GM10266 (cell line): ENCODE results near the gene RAET1G.

ENCODE experiments used
- DNase-seq: peaks from one replicate; pipeline ENCODE4 v3.0.0; 2012; ENCODE audit errors: extremely low spot score
- CTCF ChIP-seq: IDR thresholded peaks from 2 replicates; pipeline ENCODE4 v1.5.1; 2012; ENCODE audit warnings: mild to moderate bottlenecking, low read depth; ENCODE audit not compliant: control insufficient read depth, insufficient read depth; ENCODE audit errors: missing control alignments

Gene RAET1G

GRCh38 chr6:149904661-149905370 lies 18.1 kb downstream of the RAET1G start:
- no peak for DNase-seq

GRCh38 chr6:149903938-149904611 lies 18.8 kb downstream of the RAET1G start:
- no peak for TF ChIP-seq CTCF
- no peak for DNase-seq

More at GRCh38 chr6:149904661-149905370, 18.1 kb downstream of the RAET1G start:
- no peak for TF ChIP-seq CTCF

DNA sequence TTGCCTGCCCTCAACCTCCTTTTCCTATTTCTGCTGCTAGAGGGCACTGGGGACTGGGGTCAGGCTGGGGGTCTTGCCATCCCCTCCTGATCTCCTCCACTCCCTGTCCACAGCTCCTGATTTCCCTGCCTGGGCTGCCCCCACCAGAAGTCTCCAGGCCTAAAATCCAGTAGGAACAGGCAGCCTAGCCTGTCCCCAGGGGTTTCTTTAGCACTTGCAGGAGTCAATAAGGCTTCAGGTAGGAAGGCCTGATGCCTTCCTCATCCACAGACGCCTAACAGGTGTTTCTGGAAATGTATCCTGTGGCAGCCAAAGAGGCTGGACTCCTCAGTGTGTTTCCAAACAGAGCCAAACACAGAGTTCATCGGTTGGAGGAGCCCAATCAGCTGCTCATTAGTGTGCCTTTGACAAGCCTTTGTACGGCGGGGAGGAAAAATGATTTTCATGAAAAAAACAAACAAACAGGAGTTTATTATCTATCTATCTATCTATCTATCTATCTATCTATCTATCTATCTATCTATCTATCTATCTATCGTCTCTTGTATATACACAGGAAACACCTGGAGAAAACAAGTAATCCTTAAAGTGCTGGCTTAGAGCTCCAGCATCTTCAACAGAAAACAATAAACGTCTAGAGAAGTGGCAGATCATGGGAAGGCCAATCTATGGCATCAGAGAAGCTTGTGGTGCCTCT lies 21.3 kb downstream of the RAET1G start:
- TF ChIP-seq CTCF = no peak
- no peak for DNase-seq

DNA sequence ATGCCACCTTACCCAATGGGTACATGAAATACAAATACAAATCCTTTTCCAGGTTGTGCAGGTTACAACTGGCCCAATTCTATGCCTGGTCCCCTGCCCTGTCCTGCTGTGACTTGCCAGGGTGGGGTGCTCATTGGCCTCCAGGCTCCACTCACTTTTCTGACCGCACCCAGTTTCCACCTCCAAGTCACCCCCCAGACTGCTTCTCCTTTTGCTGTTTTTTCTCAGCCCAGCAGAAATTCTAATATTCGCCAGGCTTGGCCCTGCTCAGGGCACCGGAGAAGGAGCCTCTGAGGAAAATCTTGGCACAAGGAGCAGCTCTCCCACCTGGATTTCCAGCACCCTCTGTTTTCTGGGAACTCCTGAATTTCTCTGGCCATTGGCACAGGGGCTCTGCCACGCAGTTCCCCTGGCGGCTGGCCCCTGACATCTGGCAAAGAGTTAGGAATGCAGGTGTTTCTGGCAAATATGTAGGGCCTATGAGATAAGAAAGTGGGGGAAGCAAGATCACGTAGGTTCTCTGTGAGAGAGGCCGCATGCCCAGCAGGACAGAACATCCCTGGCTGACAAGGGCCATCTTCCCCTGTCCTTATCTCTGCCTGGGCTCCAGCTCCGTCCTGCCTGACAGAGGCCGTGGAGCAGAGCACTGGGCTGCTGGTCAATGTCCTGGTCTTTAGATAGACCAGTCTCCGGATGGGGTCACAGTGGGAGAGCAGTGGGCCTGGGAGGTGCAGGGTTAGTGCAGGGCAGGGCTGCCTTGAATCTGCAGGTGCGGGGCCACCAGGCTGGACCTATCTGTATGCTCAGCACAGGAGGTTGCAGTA lies 22.1 kb downstream of the RAET1G start:
- no peak for DNase-seq
- TF ChIP-seq CTCF = no peak

DNA sequence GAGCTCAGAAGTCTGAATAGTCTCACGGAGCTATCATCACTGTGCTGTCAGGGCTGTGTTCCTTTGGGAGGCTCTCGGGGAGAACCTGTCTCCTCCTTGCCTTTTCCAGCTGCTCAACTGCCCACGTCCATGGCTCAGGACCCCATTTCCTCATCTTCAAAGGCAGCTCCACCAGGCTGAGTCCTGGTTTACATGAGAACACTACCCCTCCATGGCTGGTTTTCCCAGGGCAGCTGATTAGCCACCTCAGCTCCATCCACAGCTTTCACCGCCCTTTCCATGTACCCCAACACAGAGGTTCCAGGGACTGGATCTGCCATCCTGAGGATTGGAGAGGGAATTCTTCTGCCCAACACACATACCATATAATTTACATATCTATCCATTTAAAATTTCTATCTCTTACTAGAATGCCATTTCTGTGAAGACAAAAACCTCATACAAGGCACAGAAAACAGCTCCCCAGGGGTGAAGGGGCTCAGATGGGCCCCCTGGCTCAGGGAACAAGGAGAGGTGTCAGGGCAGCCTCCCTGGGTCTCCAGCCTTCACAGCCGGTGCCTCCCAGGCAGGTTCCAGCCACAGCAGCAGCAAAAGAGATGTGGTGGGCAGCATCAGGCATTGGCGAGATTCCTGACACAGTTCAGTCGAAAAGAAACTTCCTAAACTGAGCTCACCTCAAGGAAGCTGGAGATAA lies 22.8 kb downstream of the RAET1G start:
- DNase-seq = no peak
- no peak for TF ChIP-seq CTCF

DNA sequence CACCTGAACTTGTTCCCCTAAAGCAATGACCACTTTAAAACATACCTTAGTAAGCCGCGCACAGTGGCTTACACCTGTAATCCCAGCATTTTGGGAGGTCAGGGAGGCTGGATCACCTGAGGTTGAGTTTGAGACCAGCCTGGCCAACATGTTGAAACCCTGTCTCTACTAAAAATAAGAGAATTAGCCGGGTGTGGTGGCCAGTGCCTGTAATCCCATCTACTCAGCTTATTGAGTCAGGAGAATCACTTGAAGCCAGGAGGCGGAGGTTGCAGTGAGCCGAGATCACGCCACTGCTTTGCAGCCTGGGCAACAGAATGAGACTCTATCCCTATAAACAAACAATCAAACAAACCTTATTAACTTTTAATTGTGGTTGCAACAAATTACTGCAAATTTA lies 23.4 kb downstream of the RAET1G start:
- TF ChIP-seq CTCF = no peak
- DNase-seq = no peak
